OCI-LY3 (cell line): ENCODE results near the gene TMEM260.

Source experiments
- EZH2phosphoT487 ChIP-seq: fragments of 200-600 bp; shearing (Covaris generic); IDR thresholded peaks from 2 replicates; pipeline ENCODE4 v1.6.1; 2018; ENCODE audit warnings: antibody characterized with exemption, mixed run types, low read depth
- TF ChIP-seq, protein P1 (sequence below): fragments of 200-600, 300-600 bp; sonication (generic); IDR thresholded peaks from 2 replicates; pipeline ENCODE4 v1.5.1; 2014; ENCODE audit warnings: antibody characterized with exemption, low read length, low read depth

DNA sequence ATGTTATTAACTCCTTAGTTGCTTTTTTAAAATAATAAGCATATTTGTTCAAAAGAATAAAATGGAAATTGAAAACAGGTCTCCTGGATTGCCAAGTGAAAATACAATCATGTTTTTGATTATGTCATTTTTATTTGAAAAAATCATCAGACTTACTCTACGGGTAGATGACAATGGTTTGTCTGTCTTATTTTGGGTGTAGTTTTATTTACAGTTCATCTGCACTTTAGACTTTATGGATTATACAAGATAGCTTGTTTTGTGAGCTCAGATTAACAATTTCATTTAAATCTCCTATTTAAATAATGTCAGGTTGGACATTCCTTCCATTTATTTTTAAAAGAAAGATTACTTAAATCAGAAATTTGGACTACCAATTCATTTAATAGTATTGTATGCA is 14.8 kb downstream of the TMEM260 start:
- no peak for TF ChIP-seq EZH2phosphoT487
- TF ChIP-seq, protein P1, sequence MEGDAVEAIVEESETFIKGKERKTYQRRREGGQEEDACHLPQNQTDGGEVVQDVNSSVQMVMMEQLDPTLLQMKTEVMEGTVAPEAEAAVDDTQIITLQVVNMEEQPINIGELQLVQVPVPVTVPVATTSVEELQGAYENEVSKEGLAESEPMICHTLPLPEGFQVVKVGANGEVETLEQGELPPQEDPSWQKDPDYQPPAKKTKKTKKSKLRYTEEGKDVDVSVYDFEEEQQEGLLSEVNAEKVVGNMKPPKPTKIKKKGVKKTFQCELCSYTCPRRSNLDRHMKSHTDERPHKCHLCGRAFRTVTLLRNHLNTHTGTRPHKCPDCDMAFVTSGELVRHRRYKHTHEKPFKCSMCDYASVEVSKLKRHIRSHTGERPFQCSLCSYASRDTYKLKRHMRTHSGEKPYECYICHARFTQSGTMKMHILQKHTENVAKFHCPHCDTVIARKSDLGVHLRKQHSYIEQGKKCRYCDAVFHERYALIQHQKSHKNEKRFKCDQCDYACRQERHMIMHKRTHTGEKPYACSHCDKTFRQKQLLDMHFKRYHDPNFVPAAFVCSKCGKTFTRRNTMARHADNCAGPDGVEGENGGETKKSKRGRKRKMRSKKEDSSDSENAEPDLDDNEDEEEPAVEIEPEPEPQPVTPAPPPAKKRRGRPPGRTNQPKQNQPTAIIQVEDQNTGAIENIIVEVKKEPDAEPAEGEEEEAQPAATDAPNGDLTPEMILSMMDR: no peak
